Hematopoietic multipotent progenitor cell treated with erythropoietin and hydrocortisone succinate and interleukin-3 and kit ligand, for 6 days (in vitro differentiated cells): ENCODE results near the gene CRELD2.

ENCODE experiments used
- DNase-seq: peaks from one replicate; pipeline ENCODE4 v3.0.0-alpha.2; 2015

Gene CRELD2

GRCh38 chr22:49889071-49889470 is 29.4 kb upstream of the CRELD2 start:
- DNase-seq, result no peak

GRCh38 chr22:49892226-49892899 is 26.1 kb upstream of the CRELD2 start:
- DNase-seq, result no peak

- DNase-seq, result no peak
Measured at GRCh38 chr22:49893025-49893424, 25.4 kb upstream of the CRELD2 start.

GRCh38 chr22:49894322-49895054 is 23.9 kb upstream of the CRELD2 start:
- DNase-seq, result no peak

GRCh38 chr22:49896201-49896600 is 22.2 kb upstream of the CRELD2 start:
- DNase-seq, result no peak

GRCh38 chr22:49897015-49897684 is 21.3 kb upstream of the CRELD2 start:
- no peak for DNase-seq

- DNase-seq, result no peak
Measured at GRCh38 chr22:49899530-49899929, 18.9 kb upstream of the CRELD2 start.

- no peak for DNase-seq
Measured at GRCh38 chr22:49900441-49901230, 17.8 kb upstream of the CRELD2 start.

- no peak for DNase-seq
Measured at GRCh38 chr22:49901457-49901856, 17.0 kb upstream of the CRELD2 start.

- peak; percentile 84 for DNase-seq
Measured at GRCh38 chr22:49903322-49904039, 15.0 kb upstream of the CRELD2 start.

GRCh38 chr22:49904040-49904369 is 14.4 kb upstream of the CRELD2 start:
- DNase-seq, result no peak

- DNase-seq, result no peak
Measured at GRCh38 chr22:49905465-49905864, 13.0 kb upstream of the CRELD2 start.

GRCh38 chr22:49906071-49906798 is 12.2 kb upstream of the CRELD2 start:
- DNase-seq, result no peak

- no peak for DNase-seq
Measured at GRCh38 chr22:49906799-49907290, 11.6 kb upstream of the CRELD2 start.

- no peak for DNase-seq
Measured at GRCh38 chr22:49907807-49908206, 10.6 kb upstream of the CRELD2 start.

- no peak for DNase-seq
Measured at GRCh38 chr22:49909476-49910205, 8.8 kb upstream of the CRELD2 start.

- no peak for DNase-seq
Measured at GRCh38 chr22:49910229-49911155, 7.9 kb upstream of the CRELD2 start.

GRCh38 chr22:49911881-49912625 is 6.4 kb upstream of the CRELD2 start:
- DNase-seq, result no peak

GRCh38 chr22:49913026-49913425 is 5.4 kb upstream of the CRELD2 start:
- DNase-seq, result no peak
